CD4-positive, alpha-beta T cell (primary cell): ENCODE data around the gene CADM2. TPM values are rescaled to one million over a fixed set of nuclear protein-coding genes. Genes with fewer than 3 reads are reported as not detected.

Source experiments
- ATAC-seq: fragments of 200-7000 bp; cut with Tn5 transposase; one replicate; pipeline ENCODE4 v1.10.0; 2022; ENCODE audit warnings: mild to moderate bottlenecking; ENCODE audit not compliant: poor library complexity
- CTCF ChIA-PET: fragments of 350-600 bp; sonication (Branson Sonifier 250); formaldehyde crosslinking; loops from one replicate; lab custom pipeline; 2021; ENCODE audit warnings: antibody characterized with exemption, inconsistent platforms; lab: Charles Lee
- POLR2A ChIA-PET: fragments of 350-600 bp; sonication (Branson Sonifier 250); formaldehyde crosslinking; loops from one replicate; lab custom pipeline; 2021; ENCODE audit warnings: antibody characterized with exemption, inconsistent platforms; lab: Charles Lee
- DNase-seq, 14 experiments: peaks; one replicate each; pipeline ENCODE4 v3.0.0-alpha.2; 2013 to 2020; ENCODE audit warnings: mixed read lengths in 2 of 14
- H3K27ac ChIP-seq, 2 donors: one replicate each; pipeline versions ENCODE4 v1.5.1 to v1.7.0; 2013; ENCODE audit warnings: low read length in 2 of 2, low read depth in 1 of 2, mild to moderate bottlenecking in 1 of 2
- H3K27me3 ChIP-seq, 2 experiments: 1 replicate in 1 of 2; 2 replicates in 1 of 2; pipeline versions ENCODE4 v1.6.1 to v1.7.0; 2013; ENCODE audit warnings: low read length in 2 of 2, control low read depth in 1 of 2, mild to moderate bottlenecking in 1 of 2, moderate library complexity in 1 of 2; ENCODE audit not compliant: insufficient read depth in 2 of 2, control insufficient read depth in 1 of 2
- H3K36me3 ChIP-seq: one replicate; pipeline ENCODE4 v1.6.1; 2013; ENCODE audit warnings: low read length, control low read depth; ENCODE audit not compliant: insufficient read depth
- H3K4me1 ChIP-seq: one replicate; pipeline ENCODE4 v1.6.1; 2013; ENCODE audit warnings: low read length, control low read depth; ENCODE audit not compliant: insufficient read depth
- H3K4me3 ChIP-seq: one replicate; pipeline ENCODE4 v1.5.1; 2013; ENCODE audit warnings: mild to moderate bottlenecking, low read length, moderate library complexity
- H3K9me3 ChIP-seq, 2 experiments: 1 replicate in 1 of 2; 2 replicates in 1 of 2; pipeline versions ENCODE4 v1.6.1 to v1.7.0; 2013; ENCODE audit warnings: low read length in 2 of 2, mild to moderate bottlenecking in 2 of 2, control low read depth in 1 of 2, moderate library complexity in 1 of 2; ENCODE audit not compliant: control insufficient read depth in 1 of 2, insufficient read depth in 1 of 2
- H3K27ac Mint-ChIP-seq: one replicate; pipeline ENCODE4 v1.8.0; 2020; ENCODE audit warnings: mixed read lengths
- H3K27me3 Mint-ChIP-seq: one replicate; pipeline ENCODE4 v1.8.0; 2021; ENCODE audit warnings: mixed read lengths
- H3K36me3 Mint-ChIP-seq: one replicate; pipeline ENCODE4 v1.8.0; 2021; ENCODE audit warnings: low read depth, mixed read lengths
- H3K4me1 Mint-ChIP-seq: one replicate; pipeline ENCODE4 v1.8.0; 2021; ENCODE audit warnings: low read depth, mixed read lengths
- H3K4me3 Mint-ChIP-seq: one replicate; pipeline ENCODE4 v1.8.0; 2020; ENCODE audit warnings: mild to moderate bottlenecking, mixed read lengths
- H3K9me3 Mint-ChIP-seq: one replicate; pipeline ENCODE4 v1.8.0; 2020; ENCODE audit warnings: mixed read lengths
- intact Hi-C, 2 experiments: fragments of 100-400 bp; cut with DNase I in 1 of 2; cut with micrococcal nuclease in 1 of 2; formaldehyde crosslinking; loops; one replicate each; pipeline versions ENCODE4 v1.15.1 to v1.9.0; 2023 to 2025; cut with DNase I, micrococcal nuclease
- total RNA-seq, 174 experiments: library from RNA in 2 of 174; stranded (reverse) in 2 of 174; gene quantifications; one replicate each; pipeline ENCODE4 v1.2.3 and lab custom pipeline; 2021 to 2026
- TF ChIP-seq, protein P1 (sequence below): fragments of 200-600 bp; IDR thresholded peaks from one replicate; pipeline ENCODE4 v1.8.0; 2022; ENCODE audit warnings: antibody characterized with exemption, mild to moderate bottlenecking

CADM2 gene
- total RNA-seq, 2 experiments from 2014 or later, result 0.03 to 0.11 TPM

DNA sequence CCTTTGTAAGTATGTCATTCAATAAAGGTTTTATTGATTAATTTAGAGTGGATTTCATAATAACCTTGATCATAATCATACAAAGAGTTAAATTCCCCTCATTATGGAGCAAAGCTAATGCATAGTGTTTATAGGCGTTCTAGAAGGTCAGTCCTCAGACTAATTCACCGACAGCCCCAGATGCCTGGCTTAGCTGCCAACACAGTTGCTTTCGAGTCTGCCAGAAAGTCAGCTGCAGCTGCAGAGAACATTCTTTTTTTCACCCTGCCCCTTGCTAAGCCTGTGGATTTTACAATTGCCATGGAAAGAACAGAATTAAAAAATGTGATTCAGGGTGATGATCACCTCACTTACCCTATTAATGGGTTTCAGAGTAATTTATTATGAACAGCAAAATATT is 21.2 kb downstream of the CADM2 start:
- H3K27me3 Mint-ChIP-seq, result no peaks in the 10 kb centered on the region
- DNase-seq (no peak), ATAC-seq (no peak)
- CTCF ChIA-PET, result no interaction called here
- POLR2A ChIA-PET, result no interaction called here
- H3K4me1 ChIP-seq, result no peaks in the 10 kb centered on the region
- no peaks in the 10 kb centered on the region for H3K36me3 ChIP-seq
- no peaks in the 10 kb centered on the region for H3K9me3 ChIP-seq
- H3K4me1 Mint-ChIP-seq, result no peaks in the 10 kb centered on the region
- H3K4me3 ChIP-seq, result no peak overlapping the region
- H3K27me3 ChIP-seq, result no peaks in the 10 kb centered on the region
- H3K27ac ChIP-seq, result no peak overlapping the region
- no peaks in the 10 kb centered on the region for H3K9me3 Mint-ChIP-seq
- intact Hi-C loops, result no loop called here
- TF ChIP-seq, protein P1, sequence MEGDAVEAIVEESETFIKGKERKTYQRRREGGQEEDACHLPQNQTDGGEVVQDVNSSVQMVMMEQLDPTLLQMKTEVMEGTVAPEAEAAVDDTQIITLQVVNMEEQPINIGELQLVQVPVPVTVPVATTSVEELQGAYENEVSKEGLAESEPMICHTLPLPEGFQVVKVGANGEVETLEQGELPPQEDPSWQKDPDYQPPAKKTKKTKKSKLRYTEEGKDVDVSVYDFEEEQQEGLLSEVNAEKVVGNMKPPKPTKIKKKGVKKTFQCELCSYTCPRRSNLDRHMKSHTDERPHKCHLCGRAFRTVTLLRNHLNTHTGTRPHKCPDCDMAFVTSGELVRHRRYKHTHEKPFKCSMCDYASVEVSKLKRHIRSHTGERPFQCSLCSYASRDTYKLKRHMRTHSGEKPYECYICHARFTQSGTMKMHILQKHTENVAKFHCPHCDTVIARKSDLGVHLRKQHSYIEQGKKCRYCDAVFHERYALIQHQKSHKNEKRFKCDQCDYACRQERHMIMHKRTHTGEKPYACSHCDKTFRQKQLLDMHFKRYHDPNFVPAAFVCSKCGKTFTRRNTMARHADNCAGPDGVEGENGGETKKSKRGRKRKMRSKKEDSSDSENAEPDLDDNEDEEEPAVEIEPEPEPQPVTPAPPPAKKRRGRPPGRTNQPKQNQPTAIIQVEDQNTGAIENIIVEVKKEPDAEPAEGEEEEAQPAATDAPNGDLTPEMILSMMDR, result no peak
- no peak overlapping the region for H3K4me3 Mint-ChIP-seq
- H3K36me3 Mint-ChIP-seq, result no peaks in the 10 kb centered on the region
- no peak overlapping the region for H3K27ac Mint-ChIP-seq

DNA sequence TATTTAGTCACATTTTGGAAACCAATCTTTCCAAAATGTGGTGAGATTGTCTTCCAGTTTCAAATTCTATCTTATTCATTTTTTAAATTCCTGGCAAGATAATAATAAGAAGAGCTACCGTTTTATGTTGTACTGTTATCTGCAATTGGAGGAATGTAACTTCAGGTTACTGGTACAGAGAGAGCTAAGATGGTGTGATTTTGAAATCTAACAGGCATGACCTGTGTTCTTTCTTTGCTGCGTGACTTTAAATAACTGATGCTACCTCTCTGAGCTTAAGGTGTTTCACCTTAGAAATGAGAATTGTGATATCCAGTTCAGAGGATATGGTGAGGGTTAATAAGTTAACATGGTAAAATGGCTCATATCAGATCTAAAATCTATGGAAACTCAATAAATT is 21.7 kb downstream of the CADM2 start:
- TF ChIP-seq, protein P1, result no peak
- no peaks in the 10 kb centered on the region for H3K36me3 Mint-ChIP-seq
- H3K27ac Mint-ChIP-seq, result no peak overlapping the region
- H3K9me3 ChIP-seq, result no peaks in the 10 kb centered on the region
- DNase-seq (no peak), ATAC-seq (no peak)
- no peaks in the 10 kb centered on the region for H3K4me1 ChIP-seq
- H3K36me3 ChIP-seq, result no peaks in the 10 kb centered on the region
- no peaks in the 10 kb centered on the region for H3K27me3 Mint-ChIP-seq
- ChIA-PET CTCF (no interaction called here), POLR2A (no interaction called here)
- intact Hi-C loops, result no loop called here
- H3K9me3 Mint-ChIP-seq, result no peaks in the 10 kb centered on the region
- no peak overlapping the region for H3K4me3 ChIP-seq
- no peaks in the 10 kb centered on the region for H3K27me3 ChIP-seq
- no peaks in the 10 kb centered on the region for H3K4me1 Mint-ChIP-seq
- no peak overlapping the region for H3K4me3 Mint-ChIP-seq
- H3K27ac ChIP-seq, result no peak overlapping the region

DNA sequence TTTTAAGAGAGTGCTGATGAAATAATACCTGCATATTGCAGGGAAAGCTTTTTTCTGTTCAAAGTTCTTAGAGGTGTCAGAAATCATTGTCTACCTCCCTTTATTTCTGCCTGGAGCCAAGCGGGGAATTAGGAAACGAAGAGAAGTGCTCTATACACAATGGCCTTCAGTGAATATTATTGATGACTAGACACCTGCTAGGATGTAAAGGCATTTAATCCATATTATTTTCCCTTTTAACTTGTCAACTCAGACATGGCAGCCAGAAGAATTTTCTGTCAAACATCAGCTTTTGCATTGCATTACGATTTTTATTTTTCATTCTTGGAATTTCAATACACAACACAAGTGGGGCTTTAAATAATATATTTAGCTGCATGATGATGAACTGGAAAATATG is 24.7 kb downstream of the CADM2 start:
- ATAC-seq (no peak), DNase-seq (no peak)
- no peaks in the 10 kb centered on the region for H3K36me3 ChIP-seq
- ChIA-PET POLR2A (no interaction called here), CTCF (no interaction called here)
- no peaks in the 10 kb centered on the region for H3K27me3 Mint-ChIP-seq
- no peaks in the 10 kb centered on the region for H3K4me1 Mint-ChIP-seq
- no peak overlapping the region for H3K27ac ChIP-seq
- TF ChIP-seq, protein P1, result no peak
- H3K9me3 ChIP-seq, result peaks cover 0 to 3% of the 10 kb centered on the region in 2 experiments
- no peaks in the 10 kb centered on the region for H3K27me3 ChIP-seq
- no peak overlapping the region for H3K27ac Mint-ChIP-seq
- intact Hi-C loops, result no loop called here
- no peak overlapping the region for H3K4me3 Mint-ChIP-seq
- H3K4me3 ChIP-seq, result no peak overlapping the region
- no peaks in the 10 kb centered on the region for H3K36me3 Mint-ChIP-seq
- H3K9me3 Mint-ChIP-seq, result no peaks in the 10 kb centered on the region
- no peaks in the 10 kb centered on the region for H3K4me1 ChIP-seq
